ENCODE measurements around the gene ERGIC3. TPM values are rescaled to one million over a fixed set of nuclear protein-coding genes. Genes with fewer than 3 reads are reported as not detected.

ERGIC3 gene
- total and polyA plus RNA-seq, 10 of the 15 experiments (the other 5 are each of a cell fraction or from before 2014, with no cell fraction given) = 90.4 to 210 (median 139) TPM

- TF ChIP-seq RAD51 (IDR thresholded peaks at IDR 0.05) = no peak
- no peak for TF ChIP-seq SKIL (IDR thresholded peaks at IDR 0.05; ENCODE audit: low read depth, poor library complexity, severe bottlenecking)
Observed at GRCh38 chr20:35578469-35578868, 36.6 kb downstream of the ERGIC3 start (continued).

GRCh38 chr20:35579196-35579595, 37.3 kb downstream of the ERGIC3 start:
- Histone ChIP-seq H3K4me3 (no peak overlapping the region), H3K4me2 (ENCODE audit: control insufficient read depth, insufficient read depth) (no peak overlapping the region), H3K79me2 (ENCODE audit: control insufficient read depth, insufficient read depth, low read length) (no peaks in the 10 kb centered on the region), H3K27ac (ENCODE audit: control insufficient read depth, insufficient read depth) (no peak overlapping the region), H2AFZ (ENCODE audit: control insufficient read depth, low read depth, low read length) (no peak overlapping the region), H3K27me3 (replicated peaks in 1 of 2; ENCODE audit: control insufficient read depth in 2 of 2, insufficient read depth in 2 of 2, low read length in 1 of 2) (no peaks in the 10 kb centered on the region), H4K20me1 (ENCODE audit: control insufficient read depth, insufficient read depth) (no peaks in the 10 kb centered on the region), H3K4me1 (ENCODE audit: control insufficient read depth, insufficient read depth, low read length) (no peaks in the 10 kb centered on the region), H3K36me3 (ENCODE audit: control insufficient read depth in 2 of 2, insufficient read depth in 2 of 2, low read length in 1 of 2) (no peaks in the 10 kb centered on the region), H3K9ac (ENCODE audit: control insufficient read depth, insufficient read depth, low read length) (no peak overlapping the region), H3K9me3 (replicated peaks; ENCODE audit: control insufficient read depth, insufficient read depth, low read length) (no peaks in the 10 kb centered on the region)
- DNase-seq (ENCODE audit: low read depth, low spot score) (no peak), FAIRE-seq (no peak), ATAC-seq (no peak)
- TF ChIP-seq ZBED1 (IDR thresholded peaks at IDR 0.05; ENCODE audit: borderline replicate concordance) = no peak
- ChIA-PET POLR2A (no interaction called here), CTCF (no interaction called here), RAD21 (ENCODE audit: unreplicated experiment) (interaction anchor here (0.6 kb wide), 1 partner anchor 75 kb away, joined by 3 read pairs; no protein-coding TSS in a partner anchor), SMC1A (ENCODE audit: uncharacterized antibody, unreplicated experiment) (no interaction called here)
- 55% methylated on average over 6 of the region's 6 CpGs for WGBS (ENCODE audit: insufficient coverage, insufficient replicate concordance, low lambda C conversion rate, missing lambda C conversion rate)
- in situ Hi-C loops (cut with MboI) = no loop called here
- intact Hi-C loops (cut with micrococcal nuclease; ENCODE audit: unreplicated experiment) = no loop called here
- no TSS peak for BruUV-seq (replicated peaks)

- Histone ChIP-seq H3K27me3 (replicated peaks in 1 of 2; ENCODE audit: control insufficient read depth in 2 of 2, insufficient read depth in 2 of 2, low read length in 1 of 2) (no peaks in the 10 kb centered on the region), H3K4me2 (ENCODE audit: control insufficient read depth, insufficient read depth) (no peak overlapping the region), H3K27ac (ENCODE audit: control insufficient read depth, insufficient read depth) (no peak overlapping the region), H3K4me3 (no peak overlapping the region), H3K4me1 (ENCODE audit: control insufficient read depth, insufficient read depth, low read length) (no peaks in the 10 kb centered on the region), H3K9ac (ENCODE audit: control insufficient read depth, insufficient read depth, low read length) (no peak overlapping the region), H2AFZ (ENCODE audit: control insufficient read depth, low read depth, low read length) (no peak overlapping the region), H3K79me2 (ENCODE audit: control insufficient read depth, insufficient read depth, low read length) (no peaks in the 10 kb centered on the region), H4K20me1 (ENCODE audit: control insufficient read depth, insufficient read depth) (no peaks in the 10 kb centered on the region), H3K36me3 (ENCODE audit: control insufficient read depth in 2 of 2, insufficient read depth in 2 of 2, low read length in 1 of 2) (no peaks in the 10 kb centered on the region), H3K9me3 (replicated peaks; ENCODE audit: control insufficient read depth, insufficient read depth, low read length) (no peaks in the 10 kb centered on the region)
- no peak for ATAC-seq
- CTCF ChIA-PET = no interaction called here
- no peak for TF ChIP-seq TARDBP (IDR thresholded peaks at IDR 0.05; ENCODE audit: borderline replicate concordance)
- no peak for TF ChIP-seq MAX (IDR thresholded peaks at IDR 0.05; ENCODE audit: low read depth, low read length)
- no peak for TF ChIP-seq ZNF274 (IDR thresholded peaks at IDR 0.05; ENCODE audit: insufficient read depth, insufficient read length)
- TF ChIP-seq POLR2A (IDR thresholded peaks at IDR 0.05; ENCODE audit: low read depth, low read length) = no peak
- TF ChIP-seq NFXL1 (IDR thresholded peaks at IDR 0.05; ENCODE audit: borderline replicate concordance) = no peak
- TF ChIP-seq NBN (IDR thresholded peaks at IDR 0.05) = no peak
- no peak for TF ChIP-seq ESRRA (IDR thresholded peaks at IDR 0.05; ENCODE audit: low read length)
- no peak for TF ChIP-seq RELA (IDR thresholded peaks at IDR 0.05; ENCODE audit: borderline replicate concordance, partially characterized antibody)
- no peak for TF ChIP-seq ZBTB4 (CRISPR knock-in tag; IDR thresholded peaks at IDR 0.05)
- TF ChIP-seq CBFB (IDR thresholded peaks at IDR 0.05; ENCODE audit: low read depth) = no peak
- no peak for DNase-seq (ENCODE audit: low read depth, low spot score)
- RAD21 ChIA-PET (ENCODE audit: unreplicated experiment) = no interaction called here
- BruUV-seq (replicated peaks) = no TSS peak
- in situ Hi-C loops (cut with MboI) = no loop called here
- SMC1A ChIA-PET (ENCODE audit: uncharacterized antibody, unreplicated experiment) = no interaction called here
- 22% methylated on average over 7 of the region's 7 CpGs for WGBS (ENCODE audit: insufficient coverage, insufficient replicate concordance, low lambda C conversion rate, missing lambda C conversion rate)
- POLR2A ChIA-PET = no interaction called here
- no peak for FAIRE-seq
- intact Hi-C loops (cut with micrococcal nuclease; ENCODE audit: unreplicated experiment) = no loop called here
Observed at GRCh38 chr20:35582131-35582530, 40.3 kb downstream of the ERGIC3 start.

Measured in GM12878 (cell line).